Mesothelial cell of epicardium (in vitro differentiated cells): ENCODE results near the gene AIFM2. TPM values are rescaled to one million over a fixed set of nuclear protein-coding genes. Genes with fewer than 3 reads are reported as not detected.

ENCODE experiments used
- DNase-seq, 2 experiments: peaks; one replicate each; pipeline ENCODE4 v3.0.0; 2021; ENCODE audit warnings: low spot score in 2 of 2; ENCODE audit not compliant: unreplicated experiment in 2 of 2
- H3K27ac Mint-ChIP-seq: 2 replicates; pipeline ENCODE4 v1.8.0; 2021; ENCODE audit warnings: mixed read lengths
- H3K27me3 Mint-ChIP-seq: 2 replicates; pipeline ENCODE4 v1.8.0; 2021; ENCODE audit warnings: low read depth, mixed read lengths
- H3K36me3 Mint-ChIP-seq: 2 replicates; pipeline ENCODE4 v1.8.0; 2021; ENCODE audit warnings: mixed read lengths
- H3K4me1 Mint-ChIP-seq: 2 replicates; pipeline ENCODE4 v1.8.0; 2021; ENCODE audit warnings: mixed read lengths
- H3K4me3 Mint-ChIP-seq: 2 replicates; pipeline ENCODE4 v1.8.0; 2021; ENCODE audit warnings: mild to moderate bottlenecking, moderate library complexity, mixed read lengths
- H3K9me3 Mint-ChIP-seq: 2 replicates; pipeline ENCODE4 v1.8.0; 2021; ENCODE audit warnings: mixed read lengths
- CTCF ChIP-seq: fragments of 200-600 bp; sonication (generic); IDR thresholded peaks from one replicate; pipeline ENCODE4 v1.5.0; 2021; ENCODE audit warnings: antibody characterized with exemption; ENCODE audit not compliant: unreplicated experiment
- total RNA-seq: library from RNA; stranded (reverse); gene quantifications from 3 replicates; pipeline ENCODE4 v1.2.1, GENCODE V29; 2021

AIFM2 gene
- total RNA-seq, 1 donor from 2014 or later = 10.4 TPM

GRCh38 chr10:70078937-70079336 lies 53.7 kb downstream of the AIFM2 start:
- no peaks in the 10 kb centered on the region for H3K9me3 Mint-ChIP-seq
- H3K4me3 Mint-ChIP-seq = no peak overlapping the region

GRCh38 chr10:70078329-70078728 lies 54.3 kb downstream of the AIFM2 start:
- Mint-ChIP-seq H3K4me1 (peaks cover 3% of the 10 kb centered on the region), H3K4me3 (no peak overlapping the region), H3K27me3 (no peaks in the 10 kb centered on the region), H3K27ac (no peak overlapping the region), H3K36me3 (peaks cover 30% of the 10 kb centered on the region), H3K9me3 (no peaks in the 10 kb centered on the region)
- no peak for DNase-seq
- TF ChIP-seq CTCF = no peak

More at GRCh38 chr10:70078937-70079336, 53.7 kb downstream of the AIFM2 start:
- peaks cover 30% of the 10 kb centered on the region for H3K36me3 Mint-ChIP-seq
- H3K27me3 Mint-ChIP-seq = no peaks in the 10 kb centered on the region
- no peak for DNase-seq
- no peak for TF ChIP-seq CTCF
- H3K4me1 Mint-ChIP-seq = peaks cover under 1% of the 10 kb centered on the region
- no peak overlapping the region for H3K27ac Mint-ChIP-seq

- TF ChIP-seq CTCF = no peak
- Mint-ChIP-seq H3K4me1 (peaks cover 3% of the 10 kb centered on the region), H3K27ac (no peak overlapping the region), H3K9me3 (no peaks in the 10 kb centered on the region), H3K27me3 (no peaks in the 10 kb centered on the region), H3K36me3 (peaks cover 23% of the 10 kb centered on the region), H3K4me3 (no peak overlapping the region)
- DNase-seq = no peak
Observed at GRCh38 chr10:70074971-70075370, 57.7 kb downstream of the AIFM2 start.

GRCh38 chr10:70074165-70074564 lies 58.5 kb downstream of the AIFM2 start:
- no peaks in the 10 kb centered on the region for H3K27me3 Mint-ChIP-seq

GRCh38 chr10:70070834-70071233 lies 61.8 kb downstream of the AIFM2 start:
- TF ChIP-seq CTCF = no peak
- peaks cover 3% of the 10 kb centered on the region for H3K4me1 Mint-ChIP-seq
- H3K4me3 Mint-ChIP-seq = no peak overlapping the region

More at GRCh38 chr10:70074165-70074564, 58.5 kb downstream of the AIFM2 start:
- no peaks in the 10 kb centered on the region for H3K9me3 Mint-ChIP-seq
- peaks cover 3% of the 10 kb centered on the region for H3K4me1 Mint-ChIP-seq
- TF ChIP-seq CTCF = no peak
- peaks cover 20% of the 10 kb centered on the region for H3K36me3 Mint-ChIP-seq
- no peak for DNase-seq
- peak overlapping the region; percentile 78 for H3K27ac Mint-ChIP-seq
- H3K4me3 Mint-ChIP-seq = no peak overlapping the region

GRCh38 chr10:70069346-70069745 lies 63.3 kb downstream of the AIFM2 start:
- H3K36me3 Mint-ChIP-seq = peaks cover 22% of the 10 kb centered on the region
- H3K4me3 Mint-ChIP-seq = no peak overlapping the region
- peak overlapping the region; percentile 71 for H3K27ac Mint-ChIP-seq
- H3K27me3 Mint-ChIP-seq = no peaks in the 10 kb centered on the region
- no peak for TF ChIP-seq CTCF
- H3K9me3 Mint-ChIP-seq = peaks cover 3% of the 10 kb centered on the region
- DNase-seq = no peak
- H3K4me1 Mint-ChIP-seq = peaks cover 3% of the 10 kb centered on the region

More at GRCh38 chr10:70070834-70071233, 61.8 kb downstream of the AIFM2 start:
- Mint-ChIP-seq H3K36me3 (peaks cover 11% of the 10 kb centered on the region), H3K27ac (no peak overlapping the region), H3K9me3 (peaks cover 3% of the 10 kb centered on the region), H3K27me3 (no peaks in the 10 kb centered on the region)
- DNase-seq = no peak
